Epithelial cell of proximal tubule (primary cell): ENCODE results near the gene EYA2. TPM values are rescaled to one million over a fixed set of nuclear protein-coding genes. Genes with fewer than 3 reads are reported as not detected.
A peak's percentile ranks its signal among the peaks of the same experiment; 100 is the strongest.

Experiments used
- DNase-seq: peaks from one replicate; pipeline ENCODE4 v3.0.0-alpha.2; 2011; ENCODE audit warnings: low read depth
- H3K4me3 ChIP-seq: 2 replicates; pipeline ENCODE4 v1.5.1; 2011; ENCODE audit warnings: low read depth, mild to moderate bottlenecking, low read length
- CTCF ChIP-seq: conservative IDR thresholded peaks from 2 replicates; pipeline ENCODE4 v1.5.1; 2012; ENCODE audit warnings: low read depth, mild to moderate bottlenecking, low read length
- total RNA-seq: library from RNA; depleted of rRNA; stranded (reverse); fragments of >200 nt; gene quantifications from 2 replicates; pipeline ENCODE4 v1.2.3, GENCODE V29; 2015

The EYA2 gene
- total RNA-seq, 1 donor from 2014 or later: not detected

DNA sequence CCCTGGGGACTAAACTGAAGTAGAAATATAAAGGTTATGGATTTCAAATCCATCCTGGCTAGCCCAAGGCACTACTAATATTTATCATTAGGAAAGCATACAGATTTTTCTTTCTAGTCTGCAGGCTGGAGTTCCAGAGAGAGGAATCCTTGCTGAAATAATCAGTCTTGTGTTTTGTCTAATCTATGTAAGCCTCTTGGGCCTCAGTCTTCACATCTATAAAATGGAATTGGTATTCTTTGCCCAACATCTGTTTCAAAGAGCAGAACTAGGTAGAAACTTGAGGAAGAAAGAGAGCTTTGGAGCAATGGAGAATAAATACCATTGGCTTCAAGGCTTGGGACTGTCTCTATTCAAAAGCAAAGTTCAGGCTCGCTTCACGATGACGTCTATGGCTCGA, 249.8 kb downstream of the EYA2 start:
- H3K4me3 ChIP-seq: no peak overlapping the region
- TF ChIP-seq CTCF: no peak
- no peak for DNase-seq

- TF ChIP-seq CTCF: no peak
- H3K4me3 ChIP-seq: no peak overlapping the region
- peak; percentile 73 for DNase-seq
Measured at GRCh38 chr20:47146686-47147085, 252.0 kb downstream of the EYA2 start.

- TF ChIP-seq CTCF: no peak
- H3K4me3 ChIP-seq: no peak overlapping the region
- no peak for DNase-seq
Measured at GRCh38 chr20:47148059-47148458, 253.4 kb downstream of the EYA2 start.

- H3K4me3 ChIP-seq: no peak overlapping the region
- no peak for DNase-seq
- no peak for TF ChIP-seq CTCF
Measured at GRCh38 chr20:47149939-47150338, 255.3 kb downstream of the EYA2 start.

DNA sequence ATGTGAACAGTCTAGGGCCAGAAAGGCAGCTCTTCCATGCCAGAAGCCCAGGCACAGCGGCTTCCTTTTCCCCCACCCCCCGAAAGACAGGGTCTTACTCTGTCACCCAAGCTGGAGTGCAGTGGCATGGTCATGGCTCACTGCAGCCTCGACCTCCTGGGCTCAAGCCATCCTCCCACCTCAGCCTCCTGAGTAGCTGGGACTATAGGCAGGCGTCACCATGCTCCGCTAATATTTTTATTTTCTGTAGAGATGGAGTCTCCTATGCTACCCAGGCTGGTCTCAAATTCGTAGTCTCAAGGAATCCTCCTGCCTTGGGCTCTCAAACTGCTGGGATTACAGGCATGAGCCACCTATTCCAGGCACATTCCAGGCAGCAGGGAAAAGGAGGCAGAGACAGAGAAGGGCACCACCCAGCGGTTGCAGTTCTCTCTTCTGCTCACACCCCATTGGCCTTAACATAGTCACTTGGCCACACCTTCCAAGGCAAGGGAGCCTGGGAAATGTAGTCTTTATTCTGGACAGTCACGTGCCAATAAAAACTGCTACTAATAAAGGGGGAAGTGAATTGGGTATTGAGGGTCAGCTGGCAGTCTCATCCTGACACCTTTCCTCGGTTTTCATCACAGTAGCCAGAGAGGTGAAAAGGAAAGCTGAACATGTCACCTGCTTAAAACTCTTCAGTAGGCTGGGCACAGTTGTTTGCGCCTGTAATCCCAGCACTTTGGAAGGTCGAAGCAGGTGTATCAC, 255.9 kb downstream of the EYA2 start:
- H3K4me3 ChIP-seq: no peak overlapping the region
- TF ChIP-seq CTCF: peak; percentile 71
- DNase-seq: no peak

GRCh38 chr20:47152068-47152467, 257.4 kb downstream of the EYA2 start:
- TF ChIP-seq CTCF: no peak
- no peak overlapping the region for H3K4me3 ChIP-seq
- no peak for DNase-seq

DNA sequence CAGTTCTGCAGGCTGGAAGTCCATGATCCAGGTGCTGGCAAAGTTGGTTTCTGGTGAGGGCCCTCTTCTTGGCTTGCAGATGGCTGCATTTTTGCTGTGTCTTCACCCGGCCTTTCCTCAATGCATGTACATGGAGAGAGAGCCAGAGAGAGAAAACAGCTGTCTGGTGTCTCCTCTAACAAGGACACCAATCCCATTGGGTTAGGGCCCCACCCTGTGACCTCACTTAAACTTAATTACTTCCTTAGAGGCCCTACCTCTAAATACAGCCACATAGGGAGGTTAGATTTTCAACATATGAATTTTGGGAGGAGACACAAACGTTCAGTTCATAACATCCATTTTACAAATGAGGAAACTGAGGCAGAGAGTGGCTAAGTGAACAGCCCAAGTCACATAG, 259.4 kb downstream of the EYA2 start:
- no peak for TF ChIP-seq CTCF
- H3K4me3 ChIP-seq: no peak overlapping the region
- no peak for DNase-seq
